NCI-H345 (cell line): ENCODE data around the gene NRSN2.

Experiments
- DNase-seq: peaks from one replicate; lab custom pipeline; 2025; lab: John Stamatoyannopoulos, UW

NRSN2 gene

GRCh38 chr20:397432-398237 lies 50.7 kb downstream of the NRSN2 start:
- DNase-seq, result no peak

- no peak for DNase-seq
These were observed 52.3 kb downstream of the NRSN2 start for GRCh38 chr20:399182-399707.

GRCh38 chr20:400128-400453 lies 53.2 kb downstream of the NRSN2 start:
- DNase-seq, result no peak

- no peak for DNase-seq
These were observed 53.8 kb downstream of the NRSN2 start for GRCh38 chr20:400454-401275.

GRCh38 chr20:401682-402495 lies 55.0 kb downstream of the NRSN2 start:
- DNase-seq, result peak; percentile 36

- no peak for DNase-seq
These were observed 55.6 kb downstream of the NRSN2 start for GRCh38 chr20:402496-402885.

- no peak for DNase-seq
These were observed 56.1 kb downstream of the NRSN2 start for GRCh38 chr20:402898-403581.

GRCh38 chr20:403582-403957 lies 56.7 kb downstream of the NRSN2 start:
- DNase-seq, result no peak

- no peak for DNase-seq
These were observed 57.2 kb downstream of the NRSN2 start for GRCh38 chr20:404088-404487.
